Ascending aorta (tissue), 2 donors: ENCODE results near the gene ATPAF2. TPM values are rescaled to one million over a fixed set of nuclear protein-coding genes. Genes with fewer than 3 reads are reported as not detected.

Experiments
- DNase-seq, 2 donors: peaks; one replicate each; pipeline ENCODE4 v3.0.0-alpha.2; 2019; ENCODE audit warnings: low spot score in 2 of 2
- H3K27ac ChIP-seq, 2 donors: fragments of 200-600 bp; sonication (generic); one replicate each; pipeline ENCODE4 v1.5.1; 2016 to 2017; ENCODE audit warnings: mild to moderate bottlenecking in 1 of 2
- H3K27me3 ChIP-seq: fragments of 200-600 bp; sonication (generic); one replicate; pipeline ENCODE4 v1.5.1; 2017
- H3K36me3 ChIP-seq, 2 donors: fragments of 200-600 bp; sonication (generic); one replicate each; pipeline ENCODE4 v1.5.1; 2016
- H3K4me1 ChIP-seq, 2 donors: fragments of 200-600 bp; sonication (generic); one replicate each; pipeline ENCODE4 v1.5.1; 2016 to 2017; ENCODE audit warnings: mild to moderate bottlenecking in 1 of 2
- H3K4me3 ChIP-seq, 2 donors: fragments of 200-600 bp; sonication (generic); one replicate each; pipeline ENCODE4 v1.5.1; 2016 to 2017; ENCODE audit warnings: mild to moderate bottlenecking in 1 of 2
- H3K9me3 ChIP-seq, 2 donors: fragments of 200-600 bp; sonication (generic); one replicate each; pipeline ENCODE4 v1.5.1; 2016
- intact Hi-C: fragments of 100-400 bp; cut with DNase I; formaldehyde crosslinking; loops from one replicate; pipeline ENCODE4 v1.15.1; 2023
- total RNA-seq: library from RNA; depleted of rRNA; stranded (reverse); fragments of >200 nt; gene quantifications from one replicate; pipeline ENCODE4 v1.1.0, GENCODE V29; 2016
- TF ChIP-seq, protein P1 (sequence below), 3 experiments: fragments of 200-600 bp in 2 of 3; fragments of 450-650 bp in 1 of 3; sonication (generic) in 2 of 3; IDR thresholded peaks; one replicate each; pipeline ENCODE4 v1.5.1; 2016 to 2019; ENCODE audit warnings: antibody characterized with exemption in 3 of 3, mild to moderate bottlenecking in 1 of 3, moderate library complexity in 1 of 3

Gene ATPAF2
- total RNA-seq, 1 donor from 2014 or later, result 2.6 TPM

DNA sequence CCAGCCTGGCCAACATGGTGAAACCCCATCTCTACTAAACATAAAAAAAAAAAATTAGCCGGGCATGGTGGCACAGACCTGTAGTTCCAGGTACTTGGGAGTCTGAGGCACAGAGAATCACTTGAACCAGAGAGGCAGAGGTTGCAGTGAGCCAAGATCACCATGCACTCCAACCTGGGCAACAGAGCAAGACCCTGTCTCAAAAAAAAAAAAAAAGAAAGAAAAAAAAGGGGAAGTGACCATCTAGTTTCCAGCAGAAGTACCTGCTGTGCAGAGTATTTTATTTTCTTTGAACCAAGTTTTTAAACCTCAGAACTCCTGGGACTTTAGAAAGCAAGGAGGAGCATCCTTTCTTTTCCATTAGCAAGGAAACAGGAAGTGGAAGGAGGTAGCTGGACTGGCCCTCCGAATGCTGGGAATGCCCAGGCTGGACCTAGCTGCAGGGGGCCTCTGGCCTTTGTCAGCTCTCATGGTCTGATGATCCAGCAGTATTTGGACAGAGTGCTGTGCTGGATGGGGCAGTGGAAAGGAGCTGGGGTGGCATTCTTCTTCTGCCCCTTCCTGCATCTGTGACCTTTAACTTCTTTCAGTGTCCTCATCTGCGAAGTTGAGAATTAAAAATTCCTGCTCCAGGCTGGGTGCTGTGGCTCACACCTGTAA, 6.9 kb upstream of the ATPAF2 start:
- intact Hi-C loops, result no loop called here
- H3K9me3 ChIP-seq, result no peaks in the 10 kb centered on the region
- H3K4me3 ChIP-seq, result no peak overlapping the region
- H3K4me1 ChIP-seq, result peaks cover 0 to 4% of the 10 kb centered on the region in 2 donors
- DNase-seq, result no peak
- no peaks in the 10 kb centered on the region for H3K27me3 ChIP-seq
- H3K36me3 ChIP-seq, result peaks cover 14 to 42% of the 10 kb centered on the region in 2 donors
- TF ChIP-seq, protein P1, sequence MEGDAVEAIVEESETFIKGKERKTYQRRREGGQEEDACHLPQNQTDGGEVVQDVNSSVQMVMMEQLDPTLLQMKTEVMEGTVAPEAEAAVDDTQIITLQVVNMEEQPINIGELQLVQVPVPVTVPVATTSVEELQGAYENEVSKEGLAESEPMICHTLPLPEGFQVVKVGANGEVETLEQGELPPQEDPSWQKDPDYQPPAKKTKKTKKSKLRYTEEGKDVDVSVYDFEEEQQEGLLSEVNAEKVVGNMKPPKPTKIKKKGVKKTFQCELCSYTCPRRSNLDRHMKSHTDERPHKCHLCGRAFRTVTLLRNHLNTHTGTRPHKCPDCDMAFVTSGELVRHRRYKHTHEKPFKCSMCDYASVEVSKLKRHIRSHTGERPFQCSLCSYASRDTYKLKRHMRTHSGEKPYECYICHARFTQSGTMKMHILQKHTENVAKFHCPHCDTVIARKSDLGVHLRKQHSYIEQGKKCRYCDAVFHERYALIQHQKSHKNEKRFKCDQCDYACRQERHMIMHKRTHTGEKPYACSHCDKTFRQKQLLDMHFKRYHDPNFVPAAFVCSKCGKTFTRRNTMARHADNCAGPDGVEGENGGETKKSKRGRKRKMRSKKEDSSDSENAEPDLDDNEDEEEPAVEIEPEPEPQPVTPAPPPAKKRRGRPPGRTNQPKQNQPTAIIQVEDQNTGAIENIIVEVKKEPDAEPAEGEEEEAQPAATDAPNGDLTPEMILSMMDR (IDR thresholded peaks at IDR 0.05), result no peak
- H3K27ac ChIP-seq, result no peak overlapping the region

DNA sequence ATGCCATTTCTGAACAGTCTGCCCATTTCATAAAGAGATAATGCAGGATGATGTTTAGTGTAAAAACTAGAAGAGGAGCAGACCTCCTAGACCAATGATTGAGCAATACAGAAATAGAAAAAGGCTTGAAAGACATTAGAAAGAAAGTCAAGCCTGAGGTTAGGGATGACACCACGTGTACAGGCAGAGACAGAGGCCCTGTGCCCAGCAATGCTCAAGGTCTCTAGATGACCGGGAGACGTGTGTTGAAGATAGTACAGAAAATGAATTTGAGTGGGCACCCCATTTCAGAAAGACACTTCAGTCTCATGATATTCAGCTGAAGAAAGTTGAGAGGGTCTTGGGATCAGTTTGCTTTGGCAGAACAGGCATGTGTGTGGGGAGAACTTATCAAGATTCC, 5.6 kb upstream of the ATPAF2 start:
- no peak overlapping the region for H3K27ac ChIP-seq
- intact Hi-C loops, result no loop called here
- DNase-seq, result no peak
- no peaks in the 10 kb centered on the region for H3K27me3 ChIP-seq
- no peaks in the 10 kb centered on the region for H3K9me3 ChIP-seq
- H3K4me1 ChIP-seq, result peaks cover 0 to 8% of the 10 kb centered on the region in 2 donors
- H3K4me3 ChIP-seq, result no peak overlapping the region
- peaks cover 14 to 35% of the 10 kb centered on the region in 2 donors for H3K36me3 ChIP-seq
- TF ChIP-seq, protein P1 (IDR thresholded peaks at IDR 0.05), result no peak

DNA sequence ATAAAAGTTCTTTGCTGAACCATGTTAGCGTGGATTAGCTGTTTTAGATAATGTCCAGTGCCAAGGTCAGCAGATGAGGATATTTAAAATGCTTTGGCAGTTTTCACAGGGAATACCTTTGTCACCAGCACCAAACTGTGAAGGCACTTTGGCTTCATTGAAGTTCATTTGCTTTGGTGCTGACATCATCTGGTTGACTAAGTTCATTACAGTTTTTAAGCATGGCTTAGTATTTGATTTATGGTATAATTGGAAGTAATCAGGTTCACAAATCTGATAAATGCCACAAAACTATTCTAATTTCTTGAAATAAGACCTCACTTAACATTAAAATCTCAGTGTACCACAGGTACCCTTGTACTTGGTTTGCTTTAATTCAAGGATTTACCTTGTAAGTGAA, 4.5 kb upstream of the ATPAF2 start:
- H3K4me3 ChIP-seq, result no peak overlapping the region
- intact Hi-C loops, result no loop called here
- H3K9me3 ChIP-seq, result no peaks in the 10 kb centered on the region
- no peak overlapping the region for H3K27ac ChIP-seq
- no peaks in the 10 kb centered on the region for H3K27me3 ChIP-seq
- TF ChIP-seq, protein P1 (IDR thresholded peaks at IDR 0.05), result no peak
- peaks cover 14 to 29% of the 10 kb centered on the region in 2 donors for H3K36me3 ChIP-seq
- peaks cover 0 to 8% of the 10 kb centered on the region in 2 donors for H3K4me1 ChIP-seq
- DNase-seq, result no peak

DNA sequence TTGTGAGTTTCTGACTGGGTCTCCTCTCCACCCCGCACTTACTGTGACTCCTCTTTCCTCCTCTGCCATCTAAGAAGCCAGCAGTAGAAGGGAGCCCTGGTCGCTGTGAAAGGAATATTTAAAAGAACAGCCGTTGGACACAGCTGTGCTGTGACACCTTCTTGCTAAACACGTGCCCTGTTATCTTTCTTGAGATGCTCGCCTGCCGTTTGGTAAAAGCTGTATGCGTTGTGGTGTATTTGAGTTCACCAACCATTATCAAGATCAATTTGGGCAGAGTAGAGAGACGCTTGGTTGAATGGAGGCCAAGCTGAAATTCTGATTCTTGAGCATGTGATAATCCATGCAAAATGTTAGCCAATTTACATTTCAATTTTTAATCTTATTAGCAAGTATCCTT, 4.0 kb upstream of the ATPAF2 start:
- H3K36me3 ChIP-seq, result peaks cover 14 to 25% of the 10 kb centered on the region in 2 donors
- TF ChIP-seq, protein P1 (IDR thresholded peaks at IDR 0.05), result no peak
- H3K4me3 ChIP-seq, result no peak overlapping the region
- H3K4me1 ChIP-seq, result peaks cover 3 to 11% of the 10 kb centered on the region in 2 donors
- DNase-seq, result no peak
- intact Hi-C loops, result no loop called here
- no peaks in the 10 kb centered on the region for H3K27me3 ChIP-seq
- no peaks in the 10 kb centered on the region for H3K9me3 ChIP-seq
- H3K27ac ChIP-seq, result no peak overlapping the region

DNA sequence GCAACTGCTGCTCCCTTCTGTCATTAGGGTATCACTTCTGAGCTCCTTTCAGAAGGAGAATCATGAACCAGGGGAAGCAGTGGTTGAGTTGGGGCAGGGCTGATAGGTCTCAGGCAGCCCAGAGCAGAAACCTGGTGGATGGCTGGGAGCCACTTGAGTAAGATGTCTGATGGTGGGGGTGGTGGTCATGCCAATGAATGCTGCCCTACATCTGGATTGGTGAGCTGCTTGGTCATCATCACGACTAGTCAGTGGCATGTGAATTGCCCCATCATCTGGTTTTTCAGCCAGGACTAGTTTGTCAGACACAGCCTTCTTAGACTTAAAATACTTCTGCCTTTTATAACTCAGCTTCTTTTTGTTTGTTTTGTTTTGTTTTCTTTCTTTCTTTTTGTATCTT, 2.8 kb upstream of the ATPAF2 start:
- Histone ChIP-seq H3K27me3 (no peaks in the 10 kb centered on the region), H3K4me1 (peaks cover 3 to 18% of the 10 kb centered on the region in 2 donors), H3K9me3 (no peaks in the 10 kb centered on the region), H3K27ac (no peak overlapping the region), H3K36me3 (peaks cover 10 to 15% of the 10 kb centered on the region in 2 donors), H3K4me3 (no peak overlapping the region)
- TF ChIP-seq, protein P1 (IDR thresholded peaks at IDR 0.05), result no peak
- intact Hi-C loops, result no loop called here
- no peak for DNase-seq
